Testis (tissue), 3 donors: ENCODE measurements around the gene KLHL3. TPM values are rescaled to one million over a fixed set of nuclear protein-coding genes. Genes with fewer than 3 reads are reported as not detected.

Source experiments
- DNase-seq: peaks from one replicate; pipeline ENCODE4 v3.0.0-alpha.2; 2019
- H3K27ac ChIP-seq, 2 donors: fragments of 200-600 bp; sonication (generic); one replicate each; pipeline ENCODE4 v1.5.1; 2019
- H3K27me3 ChIP-seq: fragments of 200-600 bp; sonication (generic); one replicate; pipeline ENCODE4 v1.5.1; 2019
- H3K36me3 ChIP-seq: fragments of 200-600 bp; sonication (generic); one replicate; pipeline ENCODE4 v1.5.1; 2017; ENCODE audit warnings: low read depth; ENCODE audit errors: missing control alignments
- H3K4me1 ChIP-seq: fragments of 200-600 bp; sonication (generic); one replicate; pipeline ENCODE4 v1.5.1; 2019
- H3K4me3 ChIP-seq, 2 donors: fragments of 200-600 bp; sonication (generic); one replicate each; pipeline ENCODE4 v1.5.1; 2017 to 2019
- H3K9me3 ChIP-seq: fragments of 200-600 bp; sonication (generic); one replicate; pipeline ENCODE4 v1.5.1; 2017
- CTCF ChIP-seq, 3 experiments: fragments of 450-650 bp in 2 of 3; fragments of 200-600 bp in 1 of 3; sonication (generic) in 1 of 3; IDR thresholded peaks; one replicate each; pipeline ENCODE4 v1.5.1; 2016 to 2019; ENCODE audit warnings: antibody characterized with exemption in 3 of 3, mild to moderate bottlenecking in 2 of 3, moderate library complexity in 1 of 3
- POLR2A ChIP-seq: fragments of 450-650 bp; IDR thresholded peaks from one replicate; pipeline ENCODE4 v1.6.1; 2017; ENCODE audit warnings: antibody characterized with exemption, mild to moderate bottlenecking, moderate library complexity
- WGBS, 2 donors: methylation state at CpG; one replicate each; pipeline ENCODE4 v1.1.5; 2018; 5-methylcytosine and 5-hydroxymethylcytosine counted together
- intact Hi-C: fragments of 100-400 bp; cut with DNase I; formaldehyde crosslinking; loops from one replicate; pipeline ENCODE4 v1.15.1; 2023; ENCODE audit warnings: low total_unique reads
- polyA plus RNA-seq: library from polyadenylated mRNA; stranded (reverse); fragments of 350-450 nt; fragmentation: Illumina TruSeq; extraction: RNeasy Lipid Tissue Mini Kit (QIAGEN cat#74804); gene quantifications from one replicate; pipeline ENCODE4 v1.2.3, GENCODE V29; 2014; ENCODE audit warnings: low read depth, low replicate concordance; ENCODE audit not compliant: insufficient read depth
- total RNA-seq, 2 donors: library from RNA; depleted of rRNA; stranded (reverse); fragments of >200 nt; gene quantifications; one replicate each; pipeline ENCODE4 v1.2.3, GENCODE V29; 2016

KLHL3 gene
- total and polyA plus RNA-seq, 3 donors from 2014 or later, result 13.7 to 35.0 (median 26.2) TPM

DNA sequence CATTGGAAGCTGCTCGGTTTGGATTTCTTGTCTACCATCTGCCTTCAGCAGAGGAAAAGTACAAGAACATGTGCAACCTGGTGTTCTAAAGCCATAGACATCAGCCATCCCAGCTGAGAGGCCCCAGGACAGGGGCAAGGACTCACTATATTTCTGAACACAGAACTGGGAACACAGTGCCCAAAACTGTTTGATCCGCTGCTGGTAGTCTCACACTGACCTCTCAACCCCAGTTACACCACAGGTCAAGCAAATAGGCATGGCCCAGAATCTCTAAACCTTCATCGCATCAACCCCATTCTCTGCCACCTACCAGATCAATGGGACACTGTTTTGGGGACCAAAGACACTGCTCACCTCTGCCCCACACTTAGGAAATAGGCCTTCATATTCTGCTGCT is 2.0 kb downstream of the KLHL3 start:
- H3K9me3 ChIP-seq, result no peaks in the 10 kb centered on the region
- no peaks in the 10 kb centered on the region for H3K36me3 ChIP-seq
- H3K27ac ChIP-seq, result no peak overlapping the region
- 87 to 100% methylated on average over 2 to 3 of the region's 3 CpGs for WGBS, 2 donors
- DNase-seq, result no peak
- intact Hi-C loops, result loop anchor here (10.0 kb wide), 1 partner anchor 99 kb away; no protein-coding TSS in a partner anchor
- H3K4me1 ChIP-seq, result peaks cover 15% of the 10 kb centered on the region
- TF ChIP-seq POLR2A (no peak), CTCF (IDR thresholded peaks at IDR 0.05) (no peak)
- H3K4me3 ChIP-seq, result no peak overlapping the region
- H3K27me3 ChIP-seq, result no peaks in the 10 kb centered on the region

DNA sequence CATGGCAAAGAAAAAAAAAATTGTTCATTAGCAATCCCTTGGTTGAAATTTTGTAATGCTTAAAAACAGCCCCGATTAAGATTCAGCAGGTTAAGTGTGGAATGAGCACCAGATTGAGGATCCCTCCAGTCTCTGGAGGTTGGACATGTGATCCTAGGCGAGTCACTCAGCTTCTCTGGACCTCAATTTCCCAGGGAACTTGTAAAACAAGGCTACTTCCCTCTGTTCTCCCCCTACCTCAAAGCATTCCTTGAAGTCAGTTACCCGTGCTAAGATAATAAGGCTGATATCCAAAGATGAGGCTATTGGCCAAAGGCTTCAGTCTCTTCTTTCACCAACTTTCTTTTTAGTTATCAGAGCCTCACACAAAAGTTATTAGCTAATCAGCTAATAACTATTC is 2.9 kb downstream of the KLHL3 start:
- intact Hi-C loops, result loop anchor here (10.0 kb wide), 1 partner anchor 98 kb away; no protein-coding TSS in a partner anchor
- no peaks in the 10 kb centered on the region for H3K36me3 ChIP-seq
- H3K4me1 ChIP-seq, result peaks cover 15% of the 10 kb centered on the region
- no peak for TF ChIP-seq POLR2A
- no peaks in the 10 kb centered on the region for H3K27me3 ChIP-seq
- H3K9me3 ChIP-seq, result no peaks in the 10 kb centered on the region
- H3K27ac ChIP-seq, result no peak overlapping the region
- 88 to 89% methylated on average over 3 of the region's 3 CpGs for WGBS, 2 donors
- no peak overlapping the region for H3K4me3 ChIP-seq
- DNase-seq, result no peak

DNA sequence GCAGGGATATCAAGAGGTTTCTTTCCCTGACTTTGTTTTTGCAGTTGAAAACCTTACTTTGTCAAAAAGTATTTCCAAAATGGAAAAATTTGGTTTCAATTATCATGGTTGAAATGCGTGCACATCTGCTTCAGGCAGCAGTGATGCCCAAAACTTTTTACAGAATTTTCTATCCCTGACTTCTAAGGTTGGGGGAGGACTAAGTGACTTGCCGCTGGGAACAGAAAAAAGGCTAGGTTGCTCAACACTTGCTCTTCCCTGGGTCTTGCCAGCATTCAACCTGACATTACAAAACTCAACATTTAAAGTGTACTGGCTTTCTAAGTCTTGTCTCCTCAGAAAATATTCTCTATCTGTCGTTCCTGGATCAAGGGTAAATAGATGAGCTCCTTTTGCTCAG is 4.7 kb downstream of the KLHL3 start:
- H3K27ac ChIP-seq, result no peak overlapping the region
- TF ChIP-seq POLR2A (no peak), CTCF (IDR thresholded peaks at IDR 0.05) (no peak)
- H3K4me1 ChIP-seq, result peaks cover 10% of the 10 kb centered on the region
- no peaks in the 10 kb centered on the region for H3K27me3 ChIP-seq
- H3K9me3 ChIP-seq, result no peaks in the 10 kb centered on the region
- no peak overlapping the region for H3K4me3 ChIP-seq
- 81 to 84% methylated on average over 3 of the region's 3 CpGs for WGBS, 2 donors
- H3K36me3 ChIP-seq, result no peaks in the 10 kb centered on the region
- intact Hi-C loops, result loop anchor here (10.0 kb wide), 1 partner anchor 96 kb away; no protein-coding TSS in a partner anchor
- DNase-seq, result no peak

GRCh38 chr5:137730336-137730735 is 5.6 kb downstream of the KLHL3 start:
- H3K27me3 ChIP-seq, result no peaks in the 10 kb centered on the region
- no peaks in the 10 kb centered on the region for H3K36me3 ChIP-seq
- H3K27ac ChIP-seq, result no peak overlapping the region
- no peaks in the 10 kb centered on the region for H3K9me3 ChIP-seq
- intact Hi-C loops, result loop anchor here (10.0 kb wide), 1 partner anchor 96 kb away; no protein-coding TSS in a partner anchor
- no peak for TF ChIP-seq CTCF (IDR thresholded peaks at IDR 0.05)
- TF ChIP-seq POLR2A, result no peak
- H3K4me1 ChIP-seq, result peaks cover 2% of the 10 kb centered on the region
- no peak for DNase-seq
- no peak overlapping the region for H3K4me3 ChIP-seq

DNA sequence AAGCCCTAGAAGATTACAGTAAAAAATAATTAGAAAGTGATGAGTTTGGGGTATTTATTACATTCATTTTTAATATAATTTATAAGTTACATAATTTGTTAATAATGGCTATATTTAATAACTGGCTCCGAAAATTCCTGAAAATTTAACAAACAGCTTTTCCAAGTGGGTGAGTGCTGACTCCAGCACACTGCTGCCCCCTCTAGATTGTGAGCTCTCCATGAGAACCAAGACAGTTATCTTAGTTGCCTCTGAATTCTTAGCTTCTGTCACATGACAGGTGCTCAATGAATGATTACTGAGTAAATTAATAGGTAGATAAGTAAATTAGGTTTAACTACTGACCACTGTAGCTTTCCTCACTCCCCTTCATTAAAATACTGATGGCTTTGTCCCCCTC is 7.8 kb downstream of the KLHL3 start:
- no peak for DNase-seq
- Histone ChIP-seq H3K4me3 (no peak overlapping the region), H3K36me3 (no peaks in the 10 kb centered on the region), H3K27me3 (no peaks in the 10 kb centered on the region), H3K9me3 (no peaks in the 10 kb centered on the region), H3K4me1 (no peaks in the 10 kb centered on the region), H3K27ac (no peak overlapping the region)
- WGBS, 2 donors, result 100% methylated on average over 1 of the region's 1 CpG
- no peak for TF ChIP-seq POLR2A
- no peak for TF ChIP-seq CTCF (IDR thresholded peaks at IDR 0.05)
- intact Hi-C loops, result no loop called here
